ENCODE measurements around the gene MEGF6. TPM values are rescaled to one million over a fixed set of nuclear protein-coding genes. Genes with fewer than 3 reads are reported as not detected.

The MEGF6 gene
- total RNA-seq, 1 experiment from 2014 or later, result 14.3 TPM

DNA sequence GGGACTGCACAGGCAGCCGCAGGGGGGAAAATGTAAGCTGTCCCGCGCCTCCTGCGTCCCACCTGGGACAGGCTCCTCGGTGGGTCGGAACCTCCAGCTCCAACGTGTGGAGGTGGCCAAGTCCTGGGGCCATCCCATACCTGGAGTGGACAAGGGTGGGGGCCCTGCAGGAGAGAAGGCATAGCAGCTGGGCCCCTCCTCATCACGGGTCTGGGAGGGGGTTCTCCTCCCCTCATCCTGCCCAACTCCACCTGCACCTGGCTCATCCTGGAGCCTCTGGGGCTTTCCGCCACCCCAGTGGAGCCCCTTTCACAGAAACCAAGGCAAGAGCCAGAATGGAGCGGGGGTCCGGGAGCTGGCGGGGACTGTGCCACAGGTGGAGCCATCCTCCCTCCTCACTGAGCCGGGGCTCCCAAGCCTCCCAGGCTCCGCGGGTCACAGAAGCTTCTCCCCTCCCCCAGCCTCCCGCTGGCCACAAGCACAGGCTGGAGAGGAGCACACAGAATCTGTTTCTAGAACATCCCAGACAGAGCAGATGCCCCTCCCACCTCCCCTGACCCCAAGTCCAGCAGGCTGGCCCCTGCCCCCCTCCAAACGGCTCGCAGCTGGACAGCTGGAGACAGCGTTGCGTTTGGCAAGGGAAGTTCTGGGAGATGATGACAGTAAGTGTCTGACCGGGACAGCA is 65.8 kb downstream of the MEGF6 start:
- peaks cover 7% of the 10 kb centered on the region for H3K4me1 Mint-ChIP-seq (ENCODE audit: insufficient read depth, unreplicated experiment)
- intact Hi-C loops (cut with micrococcal nuclease), result no loop called here
- no peak overlapping the region for H3K27ac Mint-ChIP-seq (ENCODE audit: low read depth, unreplicated experiment)
- ChIA-PET POLR2A (no interaction called here), CTCF (no interaction called here)
- TF ChIP-seq, protein P1, sequence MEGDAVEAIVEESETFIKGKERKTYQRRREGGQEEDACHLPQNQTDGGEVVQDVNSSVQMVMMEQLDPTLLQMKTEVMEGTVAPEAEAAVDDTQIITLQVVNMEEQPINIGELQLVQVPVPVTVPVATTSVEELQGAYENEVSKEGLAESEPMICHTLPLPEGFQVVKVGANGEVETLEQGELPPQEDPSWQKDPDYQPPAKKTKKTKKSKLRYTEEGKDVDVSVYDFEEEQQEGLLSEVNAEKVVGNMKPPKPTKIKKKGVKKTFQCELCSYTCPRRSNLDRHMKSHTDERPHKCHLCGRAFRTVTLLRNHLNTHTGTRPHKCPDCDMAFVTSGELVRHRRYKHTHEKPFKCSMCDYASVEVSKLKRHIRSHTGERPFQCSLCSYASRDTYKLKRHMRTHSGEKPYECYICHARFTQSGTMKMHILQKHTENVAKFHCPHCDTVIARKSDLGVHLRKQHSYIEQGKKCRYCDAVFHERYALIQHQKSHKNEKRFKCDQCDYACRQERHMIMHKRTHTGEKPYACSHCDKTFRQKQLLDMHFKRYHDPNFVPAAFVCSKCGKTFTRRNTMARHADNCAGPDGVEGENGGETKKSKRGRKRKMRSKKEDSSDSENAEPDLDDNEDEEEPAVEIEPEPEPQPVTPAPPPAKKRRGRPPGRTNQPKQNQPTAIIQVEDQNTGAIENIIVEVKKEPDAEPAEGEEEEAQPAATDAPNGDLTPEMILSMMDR (IDR thresholded peaks at IDR 0.05; ENCODE audit: unreplicated experiment), result no peak
- no peak for DNase-seq (ENCODE audit: unreplicated experiment)
- H3K4me3 Mint-ChIP-seq (ENCODE audit: unreplicated experiment), result no peak overlapping the region
- no peaks in the 10 kb centered on the region for H3K27me3 Mint-ChIP-seq (ENCODE audit: insufficient read depth, unreplicated experiment)
- H3K36me3 Mint-ChIP-seq (ENCODE audit: insufficient read depth, unreplicated experiment), result no peaks in the 10 kb centered on the region
- no peaks in the 10 kb centered on the region for H3K9me3 Mint-ChIP-seq (ENCODE audit: unreplicated experiment)
- no TSS peak for BruUV-seq (replicated peaks)

DNA sequence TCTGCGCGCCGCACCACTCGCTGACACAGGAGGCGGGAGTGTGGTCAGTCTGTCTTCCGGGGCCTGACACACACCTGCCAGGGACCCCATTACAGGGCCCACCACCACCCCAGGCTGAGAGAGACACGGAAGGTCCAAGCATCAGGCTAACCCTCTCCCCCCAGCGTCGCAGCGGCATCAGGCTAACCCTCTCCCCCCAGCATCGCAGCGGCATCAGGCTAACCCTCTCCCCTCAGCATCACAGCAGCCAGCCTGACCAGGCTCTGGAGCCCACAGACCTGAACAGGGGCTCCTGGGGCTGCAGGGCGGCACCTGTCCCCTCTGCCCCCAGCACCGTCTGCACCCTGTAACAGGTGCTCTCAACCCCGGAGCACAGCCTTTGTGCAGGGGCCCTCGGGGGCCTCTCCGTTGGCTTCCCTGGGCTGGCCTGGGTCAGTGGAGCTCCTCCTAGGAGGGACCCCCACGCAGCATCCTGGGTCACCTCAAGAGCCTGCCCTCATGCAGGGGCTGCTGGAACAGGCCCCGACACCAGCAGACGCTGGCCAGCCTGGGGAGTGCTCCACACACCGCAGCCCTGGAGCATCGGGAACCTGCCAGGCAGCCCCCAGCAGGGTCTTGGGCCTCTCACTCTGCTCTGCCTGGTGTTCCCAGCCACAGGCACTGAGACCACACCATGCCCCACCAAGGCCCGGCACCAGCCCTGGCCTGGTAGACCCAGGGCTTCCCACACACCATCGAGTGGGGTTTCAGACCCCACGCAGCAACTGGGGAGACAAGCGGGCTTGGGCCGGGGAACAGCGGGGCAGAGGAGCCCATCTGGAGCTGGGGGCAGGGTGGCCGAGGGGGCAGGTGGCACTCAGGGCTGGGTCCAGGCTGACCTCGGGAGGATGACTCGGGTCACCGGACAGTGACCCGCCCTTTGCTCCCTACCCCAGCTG is 67.0 kb downstream of the MEGF6 start:
- no peaks in the 10 kb centered on the region for H3K36me3 Mint-ChIP-seq (ENCODE audit: insufficient read depth, unreplicated experiment)
- CTCF ChIA-PET, result interaction anchor here (0.6 kb wide), 1 partner anchor 27 kb away, joined by 3 read pairs; no protein-coding TSS in a partner anchor
- H3K27me3 Mint-ChIP-seq (ENCODE audit: insufficient read depth, unreplicated experiment), result no peaks in the 10 kb centered on the region
- no peak for DNase-seq (ENCODE audit: unreplicated experiment)
- TF ChIP-seq, protein P1 (IDR thresholded peaks at IDR 0.05; ENCODE audit: unreplicated experiment), result no peak
- no peak overlapping the region for H3K27ac Mint-ChIP-seq (ENCODE audit: low read depth, unreplicated experiment)
- no peaks in the 10 kb centered on the region for H3K9me3 Mint-ChIP-seq (ENCODE audit: unreplicated experiment)
- no peak overlapping the region for H3K4me3 Mint-ChIP-seq (ENCODE audit: unreplicated experiment)
- no TSS peak for BruUV-seq (replicated peaks)
- POLR2A ChIA-PET, result interaction anchor here (2.1 to 2.4 kb wide), 2 partner anchors 10 to 12 kb away, joined by 8 to 20 read pairs; no protein-coding TSS in a partner anchor
- intact Hi-C loops (cut with micrococcal nuclease), result no loop called here
- H3K4me1 Mint-ChIP-seq (ENCODE audit: insufficient read depth, unreplicated experiment), result peaks cover 15% of the 10 kb centered on the region

DNA sequence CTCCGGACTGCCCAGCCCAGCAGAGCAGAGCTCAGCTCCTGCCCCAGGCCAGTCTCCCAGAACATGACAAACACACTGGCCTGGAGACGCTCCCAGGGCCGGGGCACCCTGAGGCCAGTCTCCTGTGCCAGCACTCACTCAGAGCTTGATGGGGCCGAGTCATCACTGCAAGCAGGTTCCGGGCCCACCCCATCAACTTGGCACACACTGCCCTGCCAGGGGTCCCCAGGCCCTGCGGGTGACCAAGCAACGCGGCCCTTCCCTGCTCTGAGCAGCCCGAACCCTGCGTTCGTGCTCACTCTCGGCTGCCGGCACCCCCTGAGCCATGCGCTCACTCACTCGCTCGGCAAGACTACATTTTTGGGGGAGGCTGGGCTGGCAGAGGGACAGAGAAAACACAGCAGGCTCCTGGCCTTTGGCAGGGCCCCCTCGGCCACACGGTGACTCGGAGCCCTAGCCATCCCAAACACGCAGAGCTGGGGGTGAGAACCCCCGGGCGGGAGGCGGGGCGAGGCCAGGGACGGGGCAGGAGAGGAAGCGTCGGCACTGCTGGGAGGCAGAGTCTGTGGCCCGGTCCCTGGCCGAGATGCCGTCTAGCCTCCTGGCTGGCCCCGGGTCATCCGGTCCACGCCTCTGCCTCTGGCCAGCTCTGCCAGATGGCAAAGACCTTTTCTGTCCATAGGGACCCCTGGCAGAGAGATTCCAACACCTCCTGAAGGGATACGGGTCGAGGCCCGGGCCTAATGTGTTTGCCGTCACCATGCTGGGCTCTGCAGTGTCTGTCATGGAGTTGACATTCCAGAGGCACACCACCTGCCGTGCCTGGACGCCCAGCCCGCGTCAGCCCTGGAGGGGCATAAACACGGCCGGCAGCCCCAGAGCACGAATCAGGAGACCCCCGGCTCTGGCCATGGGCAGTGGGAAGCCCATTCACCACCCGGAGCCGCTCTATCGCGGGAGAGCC is 68.0 kb downstream of the MEGF6 start:
- no TSS peak for BruUV-seq (replicated peaks)
- CTCF ChIA-PET, result interaction anchor here (0.6 to 1.8 kb wide), 6 partner anchors 13 to 181 kb away, joined by 3 to 12 read pairs (median 6); no protein-coding TSS in a partner anchor
- no peaks in the 10 kb centered on the region for H3K27me3 Mint-ChIP-seq (ENCODE audit: insufficient read depth, unreplicated experiment)
- intact Hi-C loops (cut with micrococcal nuclease), result loop anchor here (1.0 kb wide), 1 partner anchor 39 kb away; no protein-coding TSS in a partner anchor
- H3K27ac Mint-ChIP-seq (ENCODE audit: low read depth, unreplicated experiment), result peak overlapping the region; percentile 83
- TF ChIP-seq, protein P1 (IDR thresholded peaks at IDR 0.05; ENCODE audit: unreplicated experiment), result no peak
- peaks cover 15% of the 10 kb centered on the region for H3K4me1 Mint-ChIP-seq (ENCODE audit: insufficient read depth, unreplicated experiment)
- no peak overlapping the region for H3K4me3 Mint-ChIP-seq (ENCODE audit: unreplicated experiment)
- POLR2A ChIA-PET, result interaction anchor here (0.8 to 2.4 kb wide), 5 partner anchors 11 to 39 kb away, joined by 3 to 20 read pairs (median 8); no protein-coding TSS in a partner anchor
- peak; percentile 91 for DNase-seq (ENCODE audit: unreplicated experiment)
- H3K36me3 Mint-ChIP-seq (ENCODE audit: insufficient read depth, unreplicated experiment), result no peaks in the 10 kb centered on the region
- H3K9me3 Mint-ChIP-seq (ENCODE audit: unreplicated experiment), result no peaks in the 10 kb centered on the region

All from MCF 10A (cell line).